ENCODE data around the gene IFIT1B. TPM values are rescaled to one million over a fixed set of nuclear protein-coding genes. Genes with fewer than 3 reads are reported as not detected.

Gene IFIT1B
- polyA plus RNA-seq, 1 experiment: not detected

GRCh38 chr10:89355394-89355931, 22.4 kb upstream of the IFIT1B start:
- no peak overlapping the region for H3K4me3 ChIP-seq (ENCODE audit: low read depth, low read length)
- DNase-seq (ENCODE audit: low read depth, low spot score): no peak
- no peaks in the 10 kb centered on the region for H3K27me3 ChIP-seq (ENCODE audit: control insufficient read depth, insufficient read depth, low read length)
- H3K27ac ChIP-seq (ENCODE audit: low read depth, low read length): no peak overlapping the region
- POLR2A ChIA-PET: interaction anchor here (1.1 kb wide), 1 partner anchor 28 kb away, joined by 3 read pairs; the partner anchor contains the start of gene IFIT3
- H3K9me3 ChIP-seq (ENCODE audit: control insufficient read depth, insufficient read depth, low read length): no peaks in the 10 kb centered on the region
- no peak for TF ChIP-seq CTCF (IDR thresholded peaks at IDR 0.05; ENCODE audit: low read depth, low read length)
- CTCF ChIA-PET: interaction anchor here (2.4 kb wide), 1 partner anchor 14 kb away, joined by 13 read pairs; no protein-coding TSS in a partner anchor

GRCh38 chr10:89357096-89357495, 20.8 kb upstream of the IFIT1B start:
- Histone ChIP-seq H3K27ac (ENCODE audit: low read depth, low read length) (no peak overlapping the region), H3K9me3 (ENCODE audit: control insufficient read depth, insufficient read depth, low read length) (no peaks in the 10 kb centered on the region), H3K4me3 (ENCODE audit: low read depth, low read length) (no peak overlapping the region), H3K27me3 (ENCODE audit: control insufficient read depth, insufficient read depth, low read length) (no peaks in the 10 kb centered on the region)
- no peak for DNase-seq (ENCODE audit: low read depth, low spot score)
- ChIA-PET CTCF (interaction anchor here (2.0 kb wide), 1 partner anchor 12 kb away, joined by 8 read pairs; no protein-coding TSS in a partner anchor), POLR2A (no interaction called here)
- TF ChIP-seq CTCF (IDR thresholded peaks at IDR 0.05; ENCODE audit: low read depth, low read length): no peak

- Histone ChIP-seq H3K4me3 (ENCODE audit: low read depth, low read length) (no peak overlapping the region), H3K27me3 (ENCODE audit: control insufficient read depth, insufficient read depth, low read length) (no peaks in the 10 kb centered on the region), H3K27ac (ENCODE audit: low read depth, low read length) (no peak overlapping the region), H3K9me3 (ENCODE audit: control insufficient read depth, insufficient read depth, low read length) (no peaks in the 10 kb centered on the region)
- ChIA-PET POLR2A (no interaction called here), CTCF (interaction anchor here (1.9 to 2.0 kb wide), 2 partner anchors 11 to 12 kb away, joined by 8 to 11 read pairs; no protein-coding TSS in a partner anchor)
- DNase-seq (ENCODE audit: low read depth, low spot score): no peak
- TF ChIP-seq CTCF (IDR thresholded peaks at IDR 0.05; ENCODE audit: low read depth, low read length): no peak
These were observed 19.9 kb upstream of the IFIT1B start for GRCh38 chr10:89357975-89358374.

GRCh38 chr10:89360157-89360556, 17.7 kb upstream of the IFIT1B start:
- no peak overlapping the region for H3K4me3 ChIP-seq (ENCODE audit: low read depth, low read length)
- H3K27me3 ChIP-seq (ENCODE audit: control insufficient read depth, insufficient read depth, low read length): no peaks in the 10 kb centered on the region
- no peak for DNase-seq (ENCODE audit: low read depth, low spot score)
- TF ChIP-seq CTCF (IDR thresholded peaks at IDR 0.05; ENCODE audit: low read depth, low read length): no peak
- POLR2A ChIA-PET: no interaction called here
- H3K27ac ChIP-seq (ENCODE audit: low read depth, low read length): no peak overlapping the region
- H3K9me3 ChIP-seq (ENCODE audit: control insufficient read depth, insufficient read depth, low read length): no peaks in the 10 kb centered on the region
- CTCF ChIA-PET: interaction anchor here (1.9 kb wide), 1 partner anchor 9 kb away, joined by 11 read pairs; no protein-coding TSS in a partner anchor

- ChIA-PET POLR2A (no interaction called here), CTCF (interaction anchor here (0.6 kb wide), 1 partner anchor 72 kb away, joined by 4 read pairs; no protein-coding TSS in a partner anchor)
- Histone ChIP-seq H3K9me3 (ENCODE audit: control insufficient read depth, insufficient read depth, low read length) (no peaks in the 10 kb centered on the region), H3K27ac (ENCODE audit: low read depth, low read length) (no peak overlapping the region), H3K4me3 (ENCODE audit: low read depth, low read length) (no peak overlapping the region), H3K27me3 (ENCODE audit: control insufficient read depth, insufficient read depth, low read length) (no peaks in the 10 kb centered on the region)
- no peak for TF ChIP-seq CTCF (IDR thresholded peaks at IDR 0.05; ENCODE audit: low read depth, low read length)
- DNase-seq (ENCODE audit: low read depth, low spot score): no peak
These were observed 14.9 kb upstream of the IFIT1B start for GRCh38 chr10:89362929-89363328.

Measured in AG04450 (cell line).